OCI-LY1 (cell line): ENCODE measurements around the gene CNPY2.
"Not testable (repeated sequence)": the region's sequence is repeated elsewhere in the genome, so short reads cannot be mapped to it uniquely, and the experiment has no call there.

ENCODE experiments used
- H2AFZ ChIP-seq: fragments of 200-600 bp; sonication (generic), shearing (Covaris generic); 2 replicates; pipeline ENCODE4 v1.6.0; 2014; ENCODE audit warnings: antibody characterized with exemption, mild to moderate bottlenecking, low read length
- H3F3A ChIP-seq: fragments of 200-600 bp; sonication (generic), shearing (Covaris generic); 2 replicates; pipeline ENCODE4 v1.6.0; 2014; ENCODE audit warnings: mild to moderate bottlenecking, antibody characterized with exemption, low read length, moderate library complexity; ENCODE audit not compliant: insufficient read depth
- H3K27ac ChIP-seq: fragments of 200-600 bp; sonication (generic); 2 replicates; pipeline ENCODE4 v1.5.1; 2014; ENCODE audit warnings: low read length, mixed run types, mild to moderate bottlenecking, low read depth; ENCODE audit not compliant: poor library complexity, severe bottlenecking
- H3K27me3 ChIP-seq: fragments of 200-600 bp; sonication (generic); 2 replicates; pipeline ENCODE4 v1.6.0; 2014; ENCODE audit warnings: antibody characterized with exemption, mild to moderate bottlenecking, low read length, moderate library complexity; ENCODE audit not compliant: insufficient read depth
- H3K36me3 ChIP-seq: fragments of 200-600 bp; sonication (generic); 2 replicates; pipeline ENCODE4 v1.6.1; 2014; ENCODE audit warnings: mild to moderate bottlenecking, antibody characterized with exemption, low read length, moderate library complexity, mixed read lengths; ENCODE audit not compliant: insufficient read depth
- H3K4me1 ChIP-seq: fragments of 200-600 bp; sonication (generic); 2 replicates; pipeline ENCODE4 v1.5.1; 2014; ENCODE audit warnings: mild to moderate bottlenecking, low read length, moderate library complexity; ENCODE audit not compliant: insufficient read depth, severe bottlenecking
- H3K4me2 ChIP-seq: fragments of 200-600 bp; sonication (generic), shearing (Covaris generic); 2 replicates; pipeline ENCODE4 v1.6.1; 2014; ENCODE audit warnings: low read length
- H3K4me3 ChIP-seq: fragments of 200-600 bp; sonication (generic); 2 replicates; pipeline ENCODE4 v1.5.1; 2014; ENCODE audit warnings: low read length, low read depth, mild to moderate bottlenecking, mixed read lengths; ENCODE audit not compliant: poor library complexity, severe bottlenecking
- H3K79me2 ChIP-seq: fragments of 200-600 bp; shearing (Covaris generic); 2 replicates; pipeline ENCODE4 v1.6.1; 2016; ENCODE audit warnings: mixed run types, low read length, mixed read lengths; ENCODE audit not compliant: insufficient read depth
- H3K9ac ChIP-seq: fragments of 200-600 bp; sonication (generic), shearing (Covaris generic); 2 replicates; pipeline ENCODE4 v1.6.1; 2014; ENCODE audit warnings: mild to moderate bottlenecking, low read length, mixed read lengths
- H3K9me2 ChIP-seq: fragments of 200-600 bp; sonication (generic), shearing (Covaris generic); 2 replicates; pipeline ENCODE4 v1.6.1; 2014; ENCODE audit warnings: low read depth, mild to moderate bottlenecking, low read length, mixed read lengths
- H3K9me3 ChIP-seq: fragments of 200-600 bp; shearing (Covaris generic); 2 replicates; pipeline ENCODE4 v1.6.1; 2014; ENCODE audit warnings: low read length, mixed read lengths
- H4K20me1 ChIP-seq: fragments of 200-600 bp; sonication (generic), shearing (Covaris generic); 2 replicates; pipeline ENCODE4 v1.6.0; 2016; ENCODE audit warnings: mild to moderate bottlenecking, low read length; ENCODE audit not compliant: insufficient read depth
- CTCF ChIP-seq: fragments of 200-600 bp; sonication (generic), shearing (Covaris generic); IDR thresholded peaks from 2 replicates; pipeline ENCODE4 v1.5.1; 2017; ENCODE audit warnings: mild to moderate bottlenecking, antibody characterized with exemption, low read length, moderate library complexity, mixed read lengths
- EZH2 ChIP-seq: fragments of 200-600 bp; sonication (generic), shearing (Covaris generic); IDR thresholded peaks from 2 replicates; pipeline ENCODE4 v1.8.0; 2017; ENCODE audit warnings: borderline replicate concordance, mixed run types, mild to moderate bottlenecking, antibody characterized with exemption, low read length, moderate library complexity, mixed read lengths

The CNPY2 gene

DNA sequence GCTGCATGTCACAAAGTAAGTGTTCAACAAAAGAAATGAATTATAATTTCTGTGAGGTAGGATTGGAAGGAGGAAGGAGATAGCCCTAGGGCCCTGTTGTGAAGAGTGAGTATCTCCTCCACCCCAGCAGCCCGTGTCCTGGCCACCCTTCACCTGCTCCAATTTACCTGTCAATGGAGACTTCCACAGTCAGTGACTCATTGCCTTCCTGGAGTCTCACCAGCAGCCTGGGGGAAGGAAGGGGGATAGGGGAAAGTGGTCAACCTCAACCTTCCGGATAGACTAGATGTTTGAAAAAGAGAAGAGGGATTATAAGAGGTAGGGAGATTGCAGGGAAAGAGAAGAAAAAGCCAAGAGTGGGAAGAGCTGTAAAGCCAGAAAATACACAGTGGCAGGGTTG, 34.9 kb upstream of the CNPY2 start:
- H3K27ac ChIP-seq, result no peak overlapping the region
- H3K36me3 ChIP-seq, result peaks cover 80% of the 10 kb centered on the region
- H3K4me2 ChIP-seq, result no peak overlapping the region
- no peaks in the 10 kb centered on the region for H3F3A ChIP-seq
- no peak overlapping the region for H3K4me3 ChIP-seq
- H3K4me1 ChIP-seq, result no peaks in the 10 kb centered on the region
- no peaks in the 10 kb centered on the region for H3K27me3 ChIP-seq
- no peaks in the 10 kb centered on the region for H3K9me2 ChIP-seq
- no peaks in the 10 kb centered on the region for H3K79me2 ChIP-seq
- no peaks in the 10 kb centered on the region for H3K9me3 ChIP-seq
- H2AFZ ChIP-seq, result no peak overlapping the region
- H4K20me1 ChIP-seq, result no peaks in the 10 kb centered on the region
- no peak overlapping the region for H3K9ac ChIP-seq
- TF ChIP-seq CTCF, result no peak
- TF ChIP-seq EZH2, result no peak

DNA sequence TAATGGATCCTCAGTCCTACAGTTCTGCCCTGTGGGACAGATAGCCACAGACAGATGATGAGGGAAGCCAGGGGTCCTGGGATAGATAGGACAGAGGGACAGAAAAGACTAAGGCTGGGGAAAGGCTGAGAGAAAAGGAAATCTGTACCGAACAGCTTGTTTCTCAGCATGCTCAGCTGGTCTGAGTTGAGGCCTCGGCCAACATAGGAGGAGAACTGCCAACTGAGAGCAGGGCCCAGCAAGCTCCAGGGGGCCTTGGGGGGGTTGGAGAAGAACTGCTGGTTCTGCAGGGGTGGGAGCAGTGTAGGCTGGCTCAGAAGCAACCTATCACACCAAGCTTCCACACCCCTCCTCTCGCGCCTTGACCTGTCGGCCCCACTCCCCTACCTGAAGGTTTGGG, 33.0 kb upstream of the CNPY2 start:
- Histone ChIP-seq H3K9ac (no peak overlapping the region), H3K4me1 (no peaks in the 10 kb centered on the region), H3K9me3 (no peaks in the 10 kb centered on the region), H3F3A (no peaks in the 10 kb centered on the region), H3K27me3 (no peaks in the 10 kb centered on the region), H3K27ac (no peak overlapping the region), H2AFZ (no peak overlapping the region), H3K79me2 (no peaks in the 10 kb centered on the region), H3K9me2 (no peaks in the 10 kb centered on the region), H3K4me2 (no peak overlapping the region), H4K20me1 (no peaks in the 10 kb centered on the region), H3K36me3 (peaks cover 71% of the 10 kb centered on the region), H3K4me3 (no peak overlapping the region)
- TF ChIP-seq EZH2 (no peak), CTCF (no peak)

DNA sequence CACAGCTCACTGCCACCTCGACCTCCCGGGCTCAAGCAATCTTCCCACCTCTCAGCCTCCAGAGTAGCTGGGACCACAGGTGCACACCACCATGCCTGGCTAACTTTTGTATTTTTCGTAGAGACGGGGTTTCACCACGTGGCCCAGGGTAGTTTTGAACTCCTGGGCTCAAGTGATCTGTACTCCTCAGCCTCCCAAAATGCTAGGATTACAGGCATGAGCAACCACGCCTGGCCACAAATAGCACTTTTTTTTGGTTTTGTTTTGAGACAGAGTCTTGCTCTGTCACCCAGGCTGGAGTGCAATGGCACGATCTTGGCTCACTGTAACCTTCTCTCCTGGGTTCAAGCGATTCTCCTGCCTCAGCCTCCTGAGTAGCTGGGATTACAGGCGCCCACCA, 31.5 kb upstream of the CNPY2 start:
- H4K20me1 ChIP-seq, H3K79me2 ChIP-seq, H3K9me2 ChIP-seq, H3K4me2 ChIP-seq, H3K4me1 ChIP-seq, H3F3A ChIP-seq, H3K4me3 ChIP-seq, H3K9ac ChIP-seq, H3K9me3 ChIP-seq, H3K27me3 ChIP-seq, H3K27ac ChIP-seq, H2AFZ ChIP-seq: not testable (repeated sequence)
- peaks cover 70% of the 10 kb centered on the region for H3K36me3 ChIP-seq

- Histone ChIP-seq H3K4me1 (no peaks in the 10 kb centered on the region), H3K4me3 (no peak overlapping the region), H4K20me1 (no peaks in the 10 kb centered on the region), H3K9me3 (no peaks in the 10 kb centered on the region), H3K9me2 (no peaks in the 10 kb centered on the region), H3K79me2 (no peaks in the 10 kb centered on the region), H3K9ac (no peak overlapping the region), H3K27me3 (no peaks in the 10 kb centered on the region), H3F3A (no peaks in the 10 kb centered on the region), H3K27ac (no peak overlapping the region), H3K4me2 (no peak overlapping the region), H2AFZ (no peak overlapping the region), H3K36me3 (peaks cover 68% of the 10 kb centered on the region)
- TF ChIP-seq CTCF, result peak; percentile 32; the same call in 1 of the 2 replicates
- TF ChIP-seq EZH2, result no peak
These were observed 30.9 kb upstream of the CNPY2 start for GRCh38 chr12:56346675-56347074.

DNA sequence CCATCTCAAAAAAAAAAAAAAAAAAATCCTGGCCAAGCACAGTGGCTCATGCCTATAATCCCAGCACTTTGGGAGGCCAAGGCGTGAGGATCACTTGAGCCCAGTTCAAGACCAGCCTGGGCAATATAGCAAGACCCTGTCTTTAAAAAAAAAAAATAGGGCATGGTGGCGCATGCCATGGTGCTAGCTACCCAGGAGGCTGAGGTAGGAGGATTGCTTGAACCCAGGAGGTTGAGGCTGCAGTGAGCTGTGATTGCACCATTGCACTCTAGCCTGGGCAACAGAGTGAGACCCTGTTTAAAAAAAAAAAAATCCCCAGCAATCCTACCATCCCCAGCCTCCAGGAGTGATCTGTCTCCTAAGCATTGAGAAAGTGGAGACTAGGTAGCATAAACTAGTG, 26.5 kb upstream of the CNPY2 start:
- not testable (repeated sequence) for H3K27ac ChIP-seq, H3K4me2 ChIP-seq, H3K27me3 ChIP-seq, H3K9me2 ChIP-seq, H3K9ac ChIP-seq, H3K4me3 ChIP-seq, H4K20me1 ChIP-seq, H3F3A ChIP-seq, H3K9me3 ChIP-seq, H3K79me2 ChIP-seq, H2AFZ ChIP-seq
- Histone ChIP-seq H3K4me1 (peaks cover 16% of the 10 kb centered on the region), H3K36me3 (peaks cover 30% of the 10 kb centered on the region)
